ENCODE data around the gene PAPPA. TPM values are rescaled to one million over a fixed set of nuclear protein-coding genes. Genes with fewer than 3 reads are reported as not detected.

The PAPPA gene
- total and polyA plus RNA-seq, 9 of the 15 experiments (the other 6 are each of a cell fraction or from before 2014, with no cell fraction given) = 0.06 to 0.18 (median 0.11) TPM

DNA sequence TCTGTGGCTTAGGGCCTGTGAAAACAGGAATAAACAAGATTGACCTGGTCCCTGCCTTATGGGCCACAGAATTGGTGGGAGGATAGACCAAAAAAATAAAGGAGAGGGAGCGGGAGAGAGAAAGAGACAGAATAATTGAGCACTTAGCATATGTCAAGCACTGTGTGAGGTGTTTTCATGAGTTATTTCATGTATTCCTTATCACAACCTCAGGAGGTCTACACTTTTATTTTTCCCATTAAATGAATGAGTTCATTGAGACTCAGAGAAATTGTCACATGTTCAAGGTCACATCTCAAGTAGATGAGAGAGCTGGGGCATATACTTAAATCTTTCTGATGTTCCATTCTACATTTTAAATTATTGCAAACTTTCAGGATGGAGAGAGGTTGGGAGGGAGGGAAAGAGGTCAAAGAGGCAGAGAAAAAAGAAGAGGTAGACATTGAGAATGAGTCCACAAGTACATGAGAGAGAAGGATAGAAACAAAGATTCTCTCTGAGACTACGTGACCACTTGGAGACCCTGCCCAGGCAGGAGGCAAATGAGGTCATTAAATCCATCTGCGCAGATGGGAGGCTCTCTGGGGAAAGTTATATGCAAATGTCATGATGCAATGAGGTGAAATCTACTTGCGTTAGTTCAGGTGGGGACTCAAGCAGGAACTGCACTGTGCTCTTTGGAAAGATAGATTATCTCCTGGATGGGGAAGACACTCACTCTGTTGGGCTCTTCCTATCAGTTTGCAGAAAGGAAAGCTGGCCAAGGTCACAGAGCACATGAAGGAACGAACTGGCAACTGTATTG is 241.5 kb downstream of the PAPPA start (continued):
- TF ChIP-seq, protein P1, sequence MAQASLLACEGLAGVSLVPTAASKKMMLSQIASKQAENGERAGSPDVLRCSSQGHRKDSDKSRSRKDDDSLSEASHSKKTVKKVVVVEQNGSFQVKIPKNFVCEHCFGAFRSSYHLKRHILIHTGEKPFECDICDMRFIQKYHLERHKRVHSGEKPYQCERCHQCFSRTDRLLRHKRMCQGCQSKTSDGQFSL (CRISPR knock-in tag; IDR thresholded peaks at IDR 0.05) = no peak
- TF ChIP-seq, protein P1 (tag; IDR thresholded peaks at IDR 0.05) = peak in 1 of 2 experiments; percentile 50; a peak in 1 of 4 replicates
- TF ChIP-seq ZNF24 (IDR thresholded peaks at IDR 0.05) (peak; percentile 95), HNRNPUL1 (IDR thresholded peaks at IDR 0.05; ENCODE audit: low read length) (no peak), MTA2 (IDR thresholded peaks at IDR 0.05; ENCODE audit: low read depth) (peak; percentile 47; the same call in 1 of the 2 replicates), HCFC1 (IDR thresholded peaks at IDR 0.05; ENCODE audit: low read depth, low read length) (0 out of 2 replicates have a peak, but pooled peaks have one; percentile 37), L3MBTL2 (IDR thresholded peaks at IDR 0.05) (peak; percentile 83), TCFL5 (CRISPR knock-in tag; conservative IDR thresholded peaks at IDR 0.05) (0 out of 2 replicates have a peak, but pooled peaks have one; percentile 40), ZNF282 (CRISPR knock-in tag; IDR thresholded peaks at IDR 0.05) (no peak), PTTG1 (tag; IDR thresholded peaks at IDR 0.05; ENCODE audit: low read depth) (peak; percentile 76), SAFB2 (IDR thresholded peaks at IDR 0.05; ENCODE audit: borderline replicate concordance, low read depth, low read length, severe bottlenecking) (no peak), KDM5B (IDR thresholded peaks at IDR 0.05; ENCODE audit: insufficient replicate concordance, low read depth, low read length) (no peak), SMAD3 (CRISPR knock-in tag; conservative IDR thresholded peaks at IDR 0.05) (peak; percentile 13; the same call in 1 of the 2 replicates), BRCA1 (IDR thresholded peaks at IDR 0.05) (no peak), BRCA1 (CRISPR knock-in tag; IDR thresholded peaks at IDR 0.05) (no peak), CCNT2 (IDR thresholded peaks at IDR 0.05; ENCODE audit: borderline replicate concordance, extremely low read depth, insufficient read length, low read depth, low read length) (peak; percentile 87), ZNF134 (CRISPR knock-in tag; conservative IDR thresholded peaks at IDR 0.05) (no peak), FOS (IDR thresholded peaks at IDR 0.05; ENCODE audit: extremely low read depth, insufficient read length) (no peak), FOXK1 (CRISPR knock-in tag; IDR thresholded peaks at IDR 0.05; ENCODE audit: borderline replicate concordance) (no peak), ZNF668 (CRISPR knock-in tag; IDR thresholded peaks at IDR 0.05) (no peak), NFE2 (IDR thresholded peaks at IDR 0.05; ENCODE audit: low read depth) (no peak)
- TF ChIP-seq, protein P2, sequence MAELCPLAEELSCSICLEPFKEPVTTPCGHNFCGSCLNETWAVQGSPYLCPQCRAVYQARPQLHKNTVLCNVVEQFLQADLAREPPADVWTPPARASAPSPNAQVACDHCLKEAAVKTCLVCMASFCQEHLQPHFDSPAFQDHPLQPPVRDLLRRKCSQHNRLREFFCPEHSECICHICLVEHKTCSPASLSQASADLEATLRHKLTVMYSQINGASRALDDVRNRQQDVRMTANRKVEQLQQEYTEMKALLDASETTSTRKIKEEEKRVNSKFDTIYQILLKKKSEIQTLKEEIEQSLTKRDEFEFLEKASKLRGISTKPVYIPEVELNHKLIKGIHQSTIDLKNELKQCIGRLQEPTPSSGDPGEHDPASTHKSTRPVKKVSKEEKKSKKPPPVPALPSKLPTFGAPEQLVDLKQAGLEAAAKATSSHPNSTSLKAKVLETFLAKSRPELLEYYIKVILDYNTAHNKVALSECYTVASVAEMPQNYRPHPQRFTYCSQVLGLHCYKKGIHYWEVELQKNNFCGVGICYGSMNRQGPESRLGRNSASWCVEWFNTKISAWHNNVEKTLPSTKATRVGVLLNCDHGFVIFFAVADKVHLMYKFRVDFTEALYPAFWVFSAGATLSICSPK (IDR thresholded peaks at IDR 0.05; ENCODE audit: borderline replicate concordance) = no peak
- TF ChIP-seq, protein P3, sequence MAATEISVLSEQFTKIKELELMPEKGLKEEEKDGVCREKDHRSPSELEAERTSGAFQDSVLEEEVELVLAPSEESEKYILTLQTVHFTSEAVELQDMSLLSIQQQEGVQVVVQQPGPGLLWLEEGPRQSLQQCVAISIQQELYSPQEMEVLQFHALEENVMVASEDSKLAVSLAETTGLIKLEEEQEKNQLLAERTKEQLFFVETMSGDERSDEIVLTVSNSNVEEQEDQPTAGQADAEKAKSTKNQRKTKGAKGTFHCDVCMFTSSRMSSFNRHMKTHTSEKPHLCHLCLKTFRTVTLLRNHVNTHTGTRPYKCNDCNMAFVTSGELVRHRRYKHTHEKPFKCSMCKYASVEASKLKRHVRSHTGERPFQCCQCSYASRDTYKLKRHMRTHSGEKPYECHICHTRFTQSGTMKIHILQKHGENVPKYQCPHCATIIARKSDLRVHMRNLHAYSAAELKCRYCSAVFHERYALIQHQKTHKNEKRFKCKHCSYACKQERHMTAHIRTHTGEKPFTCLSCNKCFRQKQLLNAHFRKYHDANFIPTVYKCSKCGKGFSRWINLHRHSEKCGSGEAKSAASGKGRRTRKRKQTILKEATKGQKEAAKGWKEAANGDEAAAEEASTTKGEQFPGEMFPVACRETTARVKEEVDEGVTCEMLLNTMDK (IDR thresholded peaks at IDR 0.05; ENCODE audit: borderline replicate concordance, insufficient read depth, low read depth, low read length, poor library complexity, severe bottlenecking) = no peak
